K562 (cell line): ENCODE data around the gene SPTBN2. TPM values are rescaled to one million over a fixed set of nuclear protein-coding genes. Genes with fewer than 3 reads are reported as not detected.

Experiments
- ATAC-seq: fragments of 200-7000 bp; cut with Tn5 transposase; 3 replicates; pipeline ENCODE4 v1.9.1; 2020; ENCODE audit warnings: moderate library complexity
- BruUV-seq: library from RNA; stranded (reverse); fragments of 400-500 nt; replicated peaks from 2 replicates; lab custom pipeline; 2021; lab: Mats Ljungman, UMichigan
- CTCF ChIA-PET: fragments of 300-600 bp; formaldehyde crosslinking; extraction: SDS; loops from one replicate; lab custom pipeline; 2021; ENCODE audit warnings: low intra/inter-chr PET ratio; lab: Yijun Ruan, JAX
- POLR2A ChIA-PET: fragments of 300-600, 350-650 bp; sonication (Branson Sonifier 250); formaldehyde crosslinking; extraction: SDS; loops from one replicate; lab custom pipeline; 2021; ENCODE audit warnings: antibody characterized with exemption, inconsistent platforms; lab: Yijun Ruan, JAX
- DNase-seq, 4 experiments: peaks; one replicate each; pipeline versions ENCODE4 v3.0.0 to v3.0.0-alpha.2; 2011 to 2018; ENCODE audit warnings: low spot score in 3 of 4, mixed read lengths in 3 of 4; ENCODE audit errors: extremely low read depth in 1 of 4
- FAIRE-seq: peaks from 2 replicates; lab custom pipeline; 2011; peaks lifted over from hg19 to GRCh38; lab: Jason Lieb, UNC
- H2AFZ ChIP-seq: 2 replicates; pipeline ENCODE4 v1.6.0; 2011; ENCODE audit warnings: low read depth, low read length, control low read depth, inconsistent platforms
- H3K27ac ChIP-seq: fragments of 200-600 bp; 3 replicates; pipeline ENCODE4 v1.8.0; 2011; ENCODE audit warnings: low read depth, mild to moderate bottlenecking, control low read depth, inconsistent platforms, low read length, moderate library complexity, mixed read lengths; ENCODE audit errors: extremely low read depth
- H3K27me3 ChIP-seq, 2 experiments: fragments of 300-600 bp in 1 of 2; 2 replicates in 1 of 2; 3 replicates in 1 of 2; pipeline versions ENCODE4 v1.6.0 to v1.8.0; 2011; ENCODE audit warnings: inconsistent platforms in 2 of 2, low read length in 2 of 2, mild to moderate bottlenecking in 1 of 2, mixed read lengths in 1 of 2, moderate library complexity in 1 of 2; ENCODE audit not compliant: control insufficient read depth in 2 of 2, insufficient read depth in 2 of 2
- H3K36me3 ChIP-seq: fragments of 300-600 bp; 3 replicates; pipeline ENCODE4 v1.8.0; 2011; ENCODE audit warnings: mild to moderate bottlenecking, low read length, inconsistent platforms; ENCODE audit not compliant: control insufficient read depth, insufficient read depth
- H3K4me1 ChIP-seq, 2 experiments: fragments of 200-600 bp in 1 of 2; replicated peaks in 1 of 2; 2 replicates in 1 of 2; 3 replicates in 1 of 2; pipeline versions ENCODE4 v1.5.1 to v1.8.0; 2011; ENCODE audit warnings: inconsistent platforms in 2 of 2, low read length in 2 of 2, mild to moderate bottlenecking in 1 of 2, mixed read lengths in 1 of 2, moderate library complexity in 1 of 2; ENCODE audit not compliant: control insufficient read depth in 2 of 2, insufficient read depth in 2 of 2
- H3K4me2 ChIP-seq: 2 replicates; pipeline ENCODE4 v1.6.1; 2011; ENCODE audit warnings: low read length, control low read depth, inconsistent platforms, mixed read lengths; ENCODE audit not compliant: insufficient read depth
- H3K4me3 ChIP-seq: fragments of 200-600 bp; sonication (generic), shearing (Covaris generic); 2 replicates; pipeline ENCODE4 v1.5.1; 2016; ENCODE audit warnings: control low read depth, inconsistent platforms
- H3K79me2 ChIP-seq: fragments of 200-600 bp; 3 replicates; pipeline ENCODE4 v1.8.0; 2011; ENCODE audit warnings: low read length, inconsistent platforms; ENCODE audit not compliant: control insufficient read depth, insufficient read depth
- H3K9ac ChIP-seq, 2 experiments: 2 replicates each; pipeline versions ENCODE4 v1.6.0 to v1.6.1; 2011; ENCODE audit warnings: low read depth in 2 of 2, low read length in 2 of 2, control low read depth in 1 of 2, inconsistent platforms in 1 of 2, mild to moderate bottlenecking in 1 of 2, mixed read lengths in 1 of 2; ENCODE audit not compliant: insufficient read depth in 1 of 2
- H3K9me1 ChIP-seq: one replicate; pipeline ENCODE4 v1.6.0; 2011; ENCODE audit warnings: inconsistent platforms, mild to moderate bottlenecking, low read length, moderate library complexity; ENCODE audit not compliant: control insufficient read depth, insufficient read depth
- H3K9me3 ChIP-seq: replicated peaks from 2 replicates; pipeline ENCODE4 v1.5.1; 2011; ENCODE audit warnings: low read depth, low read length, inconsistent platforms; ENCODE audit not compliant: control insufficient read depth, insufficient read depth
- H4K20me1 ChIP-seq: replicated peaks from 2 replicates; pipeline ENCODE4 v1.6.1; 2011; ENCODE audit warnings: low read length, inconsistent platforms, mixed read lengths; ENCODE audit not compliant: control insufficient read depth, insufficient read depth
- CBFA2T3 ChIP-seq: fragments of 450-650 bp; IDR thresholded peaks from 2 replicates; pipeline ENCODE4 v1.6.1; 2017
- CXXC5 ChIP-seq: fragments of 250-450 bp; sonication (Bioruptor Pico); IDR thresholded peaks from 2 replicates; pipeline ENCODE4 v1.8.0; 2022; ENCODE audit warnings: inconsistent platforms, mild to moderate bottlenecking, moderate library complexity
- E2F6 ChIP-seq, 2 experiments: IDR thresholded peaks; 2 replicates each; pipeline ENCODE4 v1.6.1; 2011; ENCODE audit warnings: borderline replicate concordance in 1 of 2, control low read depth in 1 of 2, low read depth in 1 of 2, low read length in 1 of 2, mild to moderate bottlenecking in 1 of 2, mixed read lengths in 1 of 2, moderate library complexity in 1 of 2; ENCODE audit not compliant: insufficient read depth in 1 of 2, insufficient read length in 1 of 2, poor library complexity in 1 of 2, severe bottlenecking in 1 of 2; ENCODE audit errors: extremely low read depth in 1 of 2
- FOXJ2 ChIP-seq: fragments of 200-800 bp; sonication (Bioruptor generic); IDR thresholded peaks from 2 replicates; pipeline ENCODE4 v1.6.1; 2016; ENCODE audit warnings: missing genetic modification characterization, missing compliant biosample characterization
- HNRNPK ChIP-seq: fragments of 200-400 bp; formaldehyde crosslinking; IDR thresholded peaks from one replicate; pipeline ENCODE4 v1.6.1; 2018; ENCODE audit warnings: mild to moderate bottlenecking, low read depth, low read length; ENCODE audit not compliant: poor library complexity, severe bottlenecking
- KLF1 ChIP-seq: fragments of 450-650 bp; IDR thresholded peaks from 2 replicates; pipeline ENCODE4 v1.6.1; 2016; ENCODE audit warnings: missing genetic modification characterization, missing compliant biosample characterization
- NCOA1 ChIP-seq: fragments of 450-650 bp; IDR thresholded peaks from 2 replicates; pipeline ENCODE4 v1.6.1; 2016; ENCODE audit warnings: low read depth
- NFRKB ChIP-seq: fragments of 450-650 bp; IDR thresholded peaks from 2 replicates; pipeline ENCODE4 v1.6.1; 2016; ENCODE audit warnings: low read depth
- NONO ChIP-seq, 2 experiments: fragments of 200-400 bp in 1 of 2; fragments of 450-650 bp in 1 of 2; formaldehyde crosslinking in 1 of 2; IDR thresholded peaks; 2 replicates each; pipeline ENCODE4 v1.6.1; 2017; ENCODE audit warnings: low read depth in 2 of 2, mild to moderate bottlenecking in 2 of 2, moderate library complexity in 2 of 2, low read length in 1 of 2
- NR0B1 ChIP-seq: fragments of 450-650 bp; IDR thresholded peaks from one replicate; pipeline ENCODE4 v1.6.1; 2018; ENCODE audit warnings: mild to moderate bottlenecking, moderate library complexity; ENCODE audit not compliant: partially characterized antibody
- PHTF2 ChIP-seq: fragments of 250-450 bp; sonication (Bioruptor Pico); IDR thresholded peaks from 2 replicates; pipeline ENCODE4 v1.5.0; 2021; ENCODE audit warnings: mild to moderate bottlenecking
- POLR2G ChIP-seq: fragments of 200-400 bp; formaldehyde crosslinking; IDR thresholded peaks from 2 replicates; pipeline ENCODE4 v1.6.1; 2017; ENCODE audit warnings: low read depth, mild to moderate bottlenecking, antibody characterized with exemption, low read length, moderate library complexity
- STAT5B ChIP-seq: fragments of 250-450 bp; sonication (Bioruptor Pico); IDR thresholded peaks from 2 replicates; pipeline ENCODE4 v1.8.0; 2021; ENCODE audit warnings: mild to moderate bottlenecking, inconsistent platforms
- TARDBP ChIP-seq: fragments of 450-650 bp; IDR thresholded peaks from 2 replicates; pipeline ENCODE4 v1.6.1; 2016
- TRIM24 ChIP-seq, 2 experiments: fragments of 450-650 bp; IDR thresholded peaks; 2 replicates each; pipeline ENCODE4 v1.6.1; 2016
- ZC3H8 ChIP-seq: fragments of 450-650 bp; IDR thresholded peaks from 2 replicates; pipeline ENCODE4 v1.6.1; 2017
- ZNF140 ChIP-seq: fragments of 250-450 bp; sonication (Bioruptor Pico); IDR thresholded peaks from 2 replicates; pipeline ENCODE4 v1.8.0; 2021; ENCODE audit warnings: moderate library complexity, mild to moderate bottlenecking, inconsistent platforms
- ZNF165 ChIP-seq: fragments of 250-450 bp; sonication (Bioruptor Pico); IDR thresholded peaks from 2 replicates; pipeline ENCODE4 v1.4.0; 2020; ENCODE audit warnings: borderline replicate concordance
- ZNF212 ChIP-seq: fragments of 450-650 bp; formaldehyde crosslinking; IDR thresholded peaks from 2 replicates; pipeline ENCODE4 v1.4.0; 2020; ENCODE audit warnings: mild to moderate bottlenecking
- ZNF347 ChIP-seq: fragments of 450-650 bp; formaldehyde crosslinking; IDR thresholded peaks from 2 replicates; pipeline ENCODE4 v1.4.0; 2020; ENCODE audit warnings: low read depth, mild to moderate bottlenecking, moderate library complexity
- WGBS: fragments of 100-300 bp; shearing (Covaris generic); methylation state at CpG from one replicate; pipeline ENCODE4 v1.1.6; 2016; ENCODE audit warnings: low coverage, mixed read lengths; ENCODE audit not compliant: insufficient coverage; ENCODE audit errors: missing lambda C conversion rate; 5-methylcytosine and 5-hydroxymethylcytosine counted together
- in situ Hi-C: fragments of 300-500 bp; cut with MboI; formaldehyde crosslinking; loops from 4 replicates; pipeline ENCODE4 v1.15.0; 2018; ENCODE audit warnings: inconsistent platforms, mixed read lengths
- intact Hi-C: fragments of 100-400 bp; cut with micrococcal nuclease; formaldehyde crosslinking; loops from 2 replicates; pipeline ENCODE4 v1.14.2; 2022
- polyA plus RNA-seq, 8 experiments: library from polyadenylated mRNA; depleted of rRNA in 4 of 8; stranded (reverse) in 5 of 8; unstranded in 3 of 8; fragments of >200 nt; fragmentation: Nextera tagmentation in 2 of 8; fragmentation: Illumina TruSeq in 1 of 8; extraction: Ambion mirVana in 2 of 8; extraction: Trizol in 1 of 8; gene quantifications; 2 replicates each; pipeline versions ENCODE4 v1.2.1 to v1.2.3, GENCODE V29; 2011 to 2014; ENCODE audit warnings: inconsistent platforms in 1 of 8, missing spikeins in 1 of 8
- total RNA-seq, 7 experiments: library from RNA; depleted of rRNA in 6 of 7; stranded (reverse); fragments of >200 nt in 6 of 7; fragmentation: Illumina TruSeq in 2 of 7; extraction: Trizol in 2 of 7; gene quantifications; 2 replicates each; pipeline versions ENCODE4 v1.2.1 to v1.2.3, GENCODE V29; 2011 to 2021; ENCODE audit warnings: low replicate concordance in 1 of 7

The SPTBN2 gene
- total and polyA plus RNA-seq, 9 of the 15 experiments (the other 6 are each of a cell fraction or from before 2014, with no cell fraction given) = 0.38 to 56.5 (median 19.7) TPM

- no peaks in the 10 kb centered on the region for H3K9me1 ChIP-seq
- CTCF ChIA-PET = interaction anchor here (0.5 to 0.7 kb wide), 2 partner anchors 106 to 294 kb away, joined by 5 to 6 read pairs; no protein-coding TSS in a partner anchor
- 0 out of 5 replicates have a peak, but pooled peaks cover 0 to 3% of the 10 kb centered on the region in 2 experiments for H3K27me3 ChIP-seq
- H3K79me2 ChIP-seq = peaks cover 22% of the 10 kb centered on the region
- H3K9me3 ChIP-seq = no peaks in the 10 kb centered on the region
- BruUV-seq = no TSS peak
- H3K27ac ChIP-seq = peak overlapping the region; percentile 75; the same call in 2 of the 3 replicates
- intact Hi-C loops = no loop called here
- H2AFZ ChIP-seq = peak overlapping the region; percentile 95
- H4K20me1 ChIP-seq = no peaks in the 10 kb centered on the region; the same call in 1 of the 2 replicates
- peak; percentile 49 to 75 (median 72) for DNase-seq
- POLR2A ChIA-PET = interaction anchor here (0.9 to 1.2 kb wide), 3 partner anchors 12 to 39 kb away, joined by 3 to 5 read pairs (median 4); no protein-coding TSS in a partner anchor
- 2% methylated on average over 13 of the region's 114 CpGs for WGBS
- H3K4me3 ChIP-seq = peak overlapping the region; percentile 51
- H3K4me1 ChIP-seq = peaks cover 24 to 34% of the 10 kb centered on the region in 2 experiments; a peak in 4 of 5 replicates
- in situ Hi-C loops = no loop called here
- H3K36me3 ChIP-seq = 0 out of 3 replicates have a peak, but pooled peaks cover 3% of the 10 kb centered on the region
- peak; percentile 32 for ATAC-seq
- H3K4me2 ChIP-seq = peak overlapping the region; percentile 90
- peak overlapping the region; percentile 68 to 94; a peak in 3 of 4 replicates for H3K9ac ChIP-seq
- FAIRE-seq = no peak
- TF ChIP-seq FOXJ2 (tag) = no peak
- TF ChIP-seq CBFA2T3 = no peak
- TF ChIP-seq NFRKB = no peak
- TF ChIP-seq NCOA1 = no peak
- TF ChIP-seq E2F6 (IDR thresholded peaks at IDR 0.05; ENCODE audit: borderline replicate concordance in 1 of 2, extremely low read depth in 1 of 2, insufficient read depth in 1 of 2, insufficient read length in 1 of 2, low read depth in 1 of 2, low read length in 1 of 2, poor library complexity in 1 of 2, severe bottlenecking in 1 of 2) = peak in 1 of 2 experiments; percentile 59
- TF ChIP-seq POLR2G = peak; percentile 32
- no peak for TF ChIP-seq TRIM24 (IDR thresholded peaks at IDR 0.05)
- TF ChIP-seq NR0B1 = no peak
- TF ChIP-seq ZC3H8 = no peak
- TF ChIP-seq HNRNPK = no peak
- no peak for TF ChIP-seq ZNF140 (CRISPR knock-in tag)
- no peak for TF ChIP-seq ZNF165 (CRISPR knock-in tag)
- no peak for TF ChIP-seq PHTF2 (CRISPR knock-in tag)
- TF ChIP-seq ZNF212 (CRISPR knock-in tag) = no peak
- TF ChIP-seq STAT5B (CRISPR knock-in tag) = no peak
- 0 out of 4 replicates have a peak, but pooled peaks of 1 of the 2 experiments have one; percentile 39 for TF ChIP-seq NONO (IDR thresholded peaks at IDR 0.05; ENCODE audit: low read depth in 2 of 2, low read length in 1 of 2)
- TF ChIP-seq ZNF347 (CRISPR knock-in tag) = no peak
- TF ChIP-seq CXXC5 (CRISPR knock-in tag) = peak; percentile 27; the same call in 1 of the 2 replicates
- TF ChIP-seq KLF1 = no peak
- no peak for TF ChIP-seq TARDBP
Observed at GRCh38 chr11:66728038-66728692, 851 bp downstream of the SPTBN2 start.
